Stimulated activated CD8-positive, alpha-beta memory T cell treated with anti-CD3 and anti-CD28 coated beads, Interleukin-15, amount 100 ng/mL, for 1 hour (primary cell): ENCODE results near the gene CCDC30.
A peak's percentile ranks its signal among the peaks of the same experiment; 100 is the strongest.
"Not testable (repeated sequence)": the region's sequence is repeated elsewhere in the genome, so short reads cannot be mapped to it uniquely, and the experiment has no call there.

ENCODE experiments used
- DNase-seq: peaks from one replicate; pipeline ENCODE4 v3.0.0-alpha.2; 2020; ENCODE audit warnings: low read depth

Gene CCDC30

GRCh38 chr1:42453386-42453785, 9.7 kb upstream of the CCDC30 start:
- no peak for DNase-seq

GRCh38 chr1:42454403-42454802, 8.7 kb upstream of the CCDC30 start:
- DNase-seq = no peak

GRCh38 chr1:42456010-42456753, 6.9 kb upstream of the CCDC30 start, which contains the start of the genes PPCS and ZMYND12:
Gene PPCS (plus strand): TSS chr1:42456543. CDS start chr1:42456566, 23 bp downstream.
Gene ZMYND12 (minus strand): TSS chr1:42456022. CDS start chr1:42455997, 25 bp downstream.
- DNase-seq = peak; percentile 79

- peak; percentile 32 for DNase-seq
Observed at GRCh38 chr1:42456754-42457089, 6.4 kb upstream of the CCDC30 start.

- no peak for DNase-seq
Observed at GRCh38 chr1:42461196-42461595, 1.9 kb upstream of the CCDC30 start.

- no peak for DNase-seq
Observed at GRCh38 chr1:42463921-42464320, 835 bp downstream of the CCDC30 start.

GRCh38 chr1:42466030-42466429, 2.9 kb downstream of the CCDC30 start:
- DNase-seq = no peak

GRCh38 chr1:42469727-42470126, 6.6 kb downstream of the CCDC30 start:
- no peak for DNase-seq

- DNase-seq = no peak
Observed at GRCh38 chr1:42476605-42477004, 13.5 kb downstream of the CCDC30 start.

GRCh38 chr1:42477354-42477753, 14.3 kb downstream of the CCDC30 start:
- DNase-seq = not testable (repeated sequence)

GRCh38 chr1:42477775-42478174, 14.7 kb downstream of the CCDC30 start:
- no peak for DNase-seq

- no peak for DNase-seq
Observed at GRCh38 chr1:42479621-42480020, 16.5 kb downstream of the CCDC30 start.

- DNase-seq = no peak
Observed at GRCh38 chr1:42480921-42481320, 17.8 kb downstream of the CCDC30 start.

GRCh38 chr1:42482635-42483153, 19.6 kb downstream of the CCDC30 start:
- no peak for DNase-seq

GRCh38 chr1:42484382-42484781, 21.3 kb downstream of the CCDC30 start:
- no peak for DNase-seq

- DNase-seq = no peak
Observed at GRCh38 chr1:42490237-42490636, 27.2 kb downstream of the CCDC30 start.

- DNase-seq = not testable (repeated sequence)
Observed at GRCh38 chr1:42502031-42502430, 38.9 kb downstream of the CCDC30 start.

GRCh38 chr1:42504535-42505128, 41.5 kb downstream of the CCDC30 start:
- DNase-seq = no peak

GRCh38 chr1:42506576-42506975, 43.5 kb downstream of the CCDC30 start:
- no peak for DNase-seq

GRCh38 chr1:42511581-42512155, 48.6 kb downstream of the CCDC30 start:
- DNase-seq = not testable (repeated sequence)

GRCh38 chr1:42518908-42519307, 55.8 kb downstream of the CCDC30 start:
- no peak for DNase-seq

GRCh38 chr1:42523171-42523570, 60.1 kb downstream of the CCDC30 start:
- no peak for DNase-seq

- no peak for DNase-seq
Observed at GRCh38 chr1:42524330-42524729, 61.2 kb downstream of the CCDC30 start.
